GM12801 (cell line): ENCODE measurements around the gene CR1.

Experiments used
- TF ChIP-seq, protein P1 (sequence below): IDR thresholded peaks from one replicate; pipeline ENCODE4 v1.5.1; 2011; ENCODE audit warnings: control low read depth; ENCODE audit not compliant: insufficient read length; ENCODE audit errors: extremely low read depth

Gene CR1

GRCh38 chr1:207649210-207649753, 153.3 kb downstream of the CR1 start:
- TF ChIP-seq, protein P1, sequence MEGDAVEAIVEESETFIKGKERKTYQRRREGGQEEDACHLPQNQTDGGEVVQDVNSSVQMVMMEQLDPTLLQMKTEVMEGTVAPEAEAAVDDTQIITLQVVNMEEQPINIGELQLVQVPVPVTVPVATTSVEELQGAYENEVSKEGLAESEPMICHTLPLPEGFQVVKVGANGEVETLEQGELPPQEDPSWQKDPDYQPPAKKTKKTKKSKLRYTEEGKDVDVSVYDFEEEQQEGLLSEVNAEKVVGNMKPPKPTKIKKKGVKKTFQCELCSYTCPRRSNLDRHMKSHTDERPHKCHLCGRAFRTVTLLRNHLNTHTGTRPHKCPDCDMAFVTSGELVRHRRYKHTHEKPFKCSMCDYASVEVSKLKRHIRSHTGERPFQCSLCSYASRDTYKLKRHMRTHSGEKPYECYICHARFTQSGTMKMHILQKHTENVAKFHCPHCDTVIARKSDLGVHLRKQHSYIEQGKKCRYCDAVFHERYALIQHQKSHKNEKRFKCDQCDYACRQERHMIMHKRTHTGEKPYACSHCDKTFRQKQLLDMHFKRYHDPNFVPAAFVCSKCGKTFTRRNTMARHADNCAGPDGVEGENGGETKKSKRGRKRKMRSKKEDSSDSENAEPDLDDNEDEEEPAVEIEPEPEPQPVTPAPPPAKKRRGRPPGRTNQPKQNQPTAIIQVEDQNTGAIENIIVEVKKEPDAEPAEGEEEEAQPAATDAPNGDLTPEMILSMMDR = no peak

- TF ChIP-seq, protein P1 = no peak
Measured at GRCh38 chr1:207649865-207650580, 154.1 kb downstream of the CR1 start.

- TF ChIP-seq, protein P1 = no peak
Measured at GRCh38 chr1:207651583-207651982, 155.6 kb downstream of the CR1 start.

GRCh38 chr1:207654320-207654719, 158.4 kb downstream of the CR1 start:
- TF ChIP-seq, protein P1 = no peak

DNA sequence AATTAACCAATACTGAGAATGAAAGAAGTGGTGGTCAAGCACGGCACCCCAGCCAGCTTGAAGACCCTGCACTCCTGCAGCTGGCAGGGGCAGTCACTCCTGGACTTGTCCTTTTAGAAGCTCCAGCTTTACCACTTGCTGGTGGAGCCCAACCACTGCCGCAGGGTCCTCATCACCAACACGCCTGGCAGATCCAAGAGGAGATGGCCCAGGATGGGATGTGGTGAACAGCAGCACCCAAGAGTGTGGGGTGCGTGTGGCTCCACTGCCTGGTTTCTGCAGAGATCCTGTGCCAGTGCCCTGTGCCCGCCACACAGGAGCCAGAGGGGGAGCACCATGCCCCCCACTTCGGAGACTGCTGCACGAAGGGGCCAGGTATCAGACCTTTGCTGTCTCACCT, 162.5 kb downstream of the CR1 start:
- TF ChIP-seq, protein P1 = no peak

DNA sequence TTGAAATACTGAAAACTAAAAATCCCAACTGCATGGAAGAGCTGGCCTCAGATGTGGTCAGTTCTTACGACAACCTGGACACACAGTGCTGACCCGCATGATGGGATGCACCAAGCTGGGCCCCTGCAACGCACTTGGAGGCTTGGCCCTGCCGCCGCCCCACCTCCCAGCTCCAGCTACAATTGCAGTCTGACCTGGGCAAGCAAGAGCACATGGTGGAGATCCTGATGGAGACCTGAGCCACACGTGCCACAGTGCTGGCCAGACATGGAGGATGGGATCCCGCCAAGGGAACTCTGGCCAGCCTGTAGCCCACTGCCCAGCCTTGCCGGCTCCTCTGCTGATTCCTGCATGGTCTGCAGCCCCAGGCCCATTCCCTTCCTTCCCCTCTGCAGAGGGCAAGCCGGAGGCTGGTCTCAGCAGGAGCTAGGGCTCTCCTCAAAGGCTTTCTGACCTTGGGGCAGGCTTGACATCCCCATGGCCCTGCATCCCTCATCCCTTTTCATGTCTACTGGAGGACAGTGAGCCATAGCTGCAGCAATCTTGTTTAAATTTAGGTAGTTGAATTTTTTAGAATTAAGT, 163.0 kb downstream of the CR1 start:
- TF ChIP-seq, protein P1 = no peak

GRCh38 chr1:207659545-207660153, 163.7 kb downstream of the CR1 start:
- TF ChIP-seq, protein P1 = no peak
